H1 (cell line): ENCODE measurements around the gene MAML3. TPM values are rescaled to one million over a fixed set of nuclear protein-coding genes. Genes with fewer than 3 reads are reported as not detected.

Experiments used
- BCL11A ChIP-seq, 2 experiments: IDR thresholded peaks; one replicate each; pipeline ENCODE4 v1.6.1; 2011; ENCODE audit warnings: low read depth in 2 of 2, low read length in 2 of 2, mild to moderate bottlenecking in 2 of 2
- CBX8 ChIP-seq: fragments of 300-800, 300-1000 bp; sonication (generic); IDR thresholded peaks from 2 replicates; pipeline ENCODE4 v1.7.1; 2016; ENCODE audit warnings: low read depth, low read length, borderline replicate concordance
- CREB1 ChIP-seq: IDR thresholded peaks from 2 replicates; pipeline ENCODE4 v1.6.1; 2012; ENCODE audit warnings: inconsistent platforms
- HDAC6 ChIP-seq: IDR thresholded peaks from one replicate; pipeline ENCODE4 v1.7.1; 2012; ENCODE audit warnings: low read depth, mild to moderate bottlenecking, inconsistent platforms, low read length, moderate library complexity
- JUN ChIP-seq: IDR thresholded peaks from 2 replicates; pipeline ENCODE4 v1.6.1; 2011; ENCODE audit warnings: low read depth, mild to moderate bottlenecking, improper control_type of control experiment, low read length
- JUND ChIP-seq: IDR thresholded peaks from 2 replicates; pipeline ENCODE4 v1.6.1; 2011; ENCODE audit warnings: mild to moderate bottlenecking, improper control_type of control experiment, low read length
- MAFK ChIP-seq: IDR thresholded peaks from 2 replicates; pipeline ENCODE4 v1.6.1; 2012; ENCODE audit warnings: low read depth, mild to moderate bottlenecking, improper control_type of control experiment, low read length
- NANOG ChIP-seq: IDR thresholded peaks from 2 replicates; pipeline ENCODE4 v1.6.1; 2011; ENCODE audit warnings: low read length, low read depth, mild to moderate bottlenecking, inconsistent platforms; ENCODE audit not compliant: insufficient read depth, poor library complexity, severe bottlenecking
- SRF ChIP-seq: IDR thresholded peaks from 2 replicates; pipeline ENCODE4 v1.6.1; 2011; ENCODE audit warnings: mild to moderate bottlenecking, low read depth, low read length, moderate library complexity
- polyA plus RNA-seq, 7 experiments: library from polyadenylated mRNA; depleted of rRNA in 3 of 7; stranded (reverse) in 5 of 7; unstranded in 2 of 7; fragments of >200 nt in 5 of 7; fragments of 200-250 nt in 2 of 7; gene quantifications; 1 replicate in 5 of 7; 2 replicates in 1 of 7; 4 replicates in 1 of 7; pipeline versions ENCODE4 v1.2.1 to v1.2.3, GENCODE V29; 2011 to 2013; ENCODE audit warnings: missing spikeins in 2 of 7, mixed read lengths in 2 of 7
- total RNA-seq: library from RNA; stranded (reverse); fragmentation: NEBNext Ultra II Directional; extraction: Animal tissue kit (Norgen Biotek cat#: 25700); gene quantifications from 2 replicates; pipeline ENCODE4 v1.2.1, GENCODE V29; 2021

Gene MAML3
- total and polyA plus RNA-seq, 2 of the 8 experiments (the other 6 are each of a cell fraction or from before 2014, with no cell fraction given): 2.1 to 5.7 TPM

- TF ChIP-seq JUN (no peak), JUND (no peak), HDAC6 (no peak), MAFK (no peak), CREB1 (no peak), NANOG (no peak), BCL11A (IDR thresholded peaks at IDR 0.05; ENCODE audit: low read depth in 2 of 2, low read length in 2 of 2) (no peak), SRF (no peak), CBX8 (no peak)
Measured at GRCh38 chr4:139776235-139776634, 377.7 kb downstream of the MAML3 start (continued).
